Measurements from ENCODE around the gene GCGR.

Gene GCGR

DNA sequence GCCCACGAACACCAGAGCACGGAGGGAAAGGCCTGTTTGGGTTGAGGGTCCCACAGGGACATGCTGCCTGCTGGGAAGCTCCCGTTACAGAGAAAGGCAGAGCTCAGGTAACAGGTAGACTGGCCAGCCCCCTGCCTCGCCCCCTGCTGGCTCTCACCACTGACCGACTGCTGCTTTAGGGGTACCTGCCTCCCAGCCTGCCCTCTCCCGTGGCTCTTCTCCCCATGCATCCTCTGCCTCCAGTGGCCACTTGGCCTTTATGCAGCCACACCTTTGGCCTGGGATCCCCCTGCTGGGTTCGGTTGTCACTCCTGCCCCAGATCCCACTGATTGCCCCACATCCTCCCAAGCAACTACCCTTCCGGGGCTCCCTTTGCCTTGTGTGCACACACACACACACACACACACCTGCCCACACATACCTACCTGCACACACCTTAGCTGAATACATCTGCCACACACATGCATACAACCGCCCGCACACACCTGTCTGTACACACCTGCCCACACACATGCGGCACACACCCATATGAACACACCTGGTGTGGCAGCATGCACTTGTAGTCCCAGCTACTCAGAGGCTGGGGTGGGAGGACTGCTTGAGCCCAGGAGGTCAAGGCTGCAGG, 22.0 kb downstream of the GCGR start:
- TF ChIP-seq, protein P1, sequence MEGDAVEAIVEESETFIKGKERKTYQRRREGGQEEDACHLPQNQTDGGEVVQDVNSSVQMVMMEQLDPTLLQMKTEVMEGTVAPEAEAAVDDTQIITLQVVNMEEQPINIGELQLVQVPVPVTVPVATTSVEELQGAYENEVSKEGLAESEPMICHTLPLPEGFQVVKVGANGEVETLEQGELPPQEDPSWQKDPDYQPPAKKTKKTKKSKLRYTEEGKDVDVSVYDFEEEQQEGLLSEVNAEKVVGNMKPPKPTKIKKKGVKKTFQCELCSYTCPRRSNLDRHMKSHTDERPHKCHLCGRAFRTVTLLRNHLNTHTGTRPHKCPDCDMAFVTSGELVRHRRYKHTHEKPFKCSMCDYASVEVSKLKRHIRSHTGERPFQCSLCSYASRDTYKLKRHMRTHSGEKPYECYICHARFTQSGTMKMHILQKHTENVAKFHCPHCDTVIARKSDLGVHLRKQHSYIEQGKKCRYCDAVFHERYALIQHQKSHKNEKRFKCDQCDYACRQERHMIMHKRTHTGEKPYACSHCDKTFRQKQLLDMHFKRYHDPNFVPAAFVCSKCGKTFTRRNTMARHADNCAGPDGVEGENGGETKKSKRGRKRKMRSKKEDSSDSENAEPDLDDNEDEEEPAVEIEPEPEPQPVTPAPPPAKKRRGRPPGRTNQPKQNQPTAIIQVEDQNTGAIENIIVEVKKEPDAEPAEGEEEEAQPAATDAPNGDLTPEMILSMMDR (IDR thresholded peaks at IDR 0.05; ENCODE audit: low read length, missing control alignments): no peak
- DNase-seq (ENCODE audit: low read depth): no peak
- no peak overlapping the region for H3K4me3 ChIP-seq (replicated peaks; ENCODE audit: low read depth, low read length)

DNA sequence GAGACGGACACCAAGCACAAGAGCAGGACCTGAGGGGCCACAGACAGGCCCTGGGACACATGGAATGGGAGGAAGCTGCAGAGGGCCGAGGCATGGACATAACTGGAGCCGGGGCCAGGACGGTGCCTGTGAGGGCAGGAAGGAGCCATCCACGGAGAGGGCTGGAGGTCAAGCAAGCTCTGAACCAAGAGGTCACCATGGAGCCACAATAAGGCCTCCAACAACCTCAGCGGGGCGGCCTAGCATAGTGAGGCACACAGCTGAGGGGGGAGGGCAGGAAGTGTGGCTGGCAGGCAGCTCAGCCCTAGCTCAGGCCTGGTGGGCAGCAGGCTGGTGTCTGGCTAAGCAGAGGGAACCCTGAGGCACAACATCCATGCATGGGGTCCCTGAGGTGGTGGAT, 24.7 kb downstream of the GCGR start:
- no peak for DNase-seq (ENCODE audit: low read depth)
- TF ChIP-seq, protein P1 (IDR thresholded peaks at IDR 0.05; ENCODE audit: low read length, missing control alignments): no peak
- H3K4me3 ChIP-seq (replicated peaks; ENCODE audit: low read depth, low read length): no peak overlapping the region

DNA sequence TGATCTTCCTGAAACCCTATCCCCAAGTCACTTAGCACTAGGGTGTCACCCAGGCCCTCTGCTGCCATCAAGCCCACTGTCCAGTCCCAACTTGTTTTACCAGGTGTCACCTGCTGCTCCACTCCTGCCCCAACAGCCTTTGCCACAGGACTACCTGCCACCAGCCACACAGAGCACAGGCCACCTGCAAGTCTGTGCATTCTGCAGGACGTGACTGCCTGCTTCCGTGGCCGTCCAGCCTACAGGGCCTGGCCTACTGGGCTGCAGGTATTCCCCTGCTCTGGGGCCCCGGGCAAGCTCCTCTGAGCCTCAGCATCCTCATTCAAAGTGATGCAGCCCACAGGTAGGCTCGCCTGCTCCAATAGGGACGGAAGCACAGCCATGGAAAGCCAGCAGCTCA, 25.9 kb downstream of the GCGR start:
- H3K4me3 ChIP-seq (replicated peaks; ENCODE audit: low read depth, low read length): no peak overlapping the region
- TF ChIP-seq, protein P1 (IDR thresholded peaks at IDR 0.05; ENCODE audit: low read length, missing control alignments): no peak
- no peak for DNase-seq (ENCODE audit: low read depth)

DNA sequence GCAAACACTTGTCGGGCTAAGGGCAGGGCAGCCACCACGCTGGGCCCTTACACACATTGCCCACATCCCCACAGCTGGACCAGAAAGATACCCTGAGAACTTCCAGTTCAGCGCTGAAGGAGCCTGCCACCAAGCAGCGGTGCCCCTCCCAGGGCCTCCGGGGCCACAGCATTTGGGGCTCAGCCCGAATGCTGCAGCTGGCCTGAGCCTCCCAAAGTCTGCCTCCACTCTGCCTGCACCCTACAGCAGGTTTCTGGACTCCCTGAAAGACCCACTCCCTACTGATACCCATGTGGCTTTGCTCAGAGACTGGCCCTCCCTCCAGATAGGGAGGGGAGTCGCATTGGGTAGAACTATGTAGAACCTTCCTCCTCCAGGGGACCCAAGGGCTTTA, 27.6 kb downstream of the GCGR start:
- no peak for DNase-seq (ENCODE audit: low read depth)
- TF ChIP-seq, protein P1 (IDR thresholded peaks at IDR 0.05; ENCODE audit: low read length, missing control alignments): no peak
- H3K4me3 ChIP-seq (replicated peaks; ENCODE audit: low read depth, low read length): peak overlapping the region; percentile 72

DNA sequence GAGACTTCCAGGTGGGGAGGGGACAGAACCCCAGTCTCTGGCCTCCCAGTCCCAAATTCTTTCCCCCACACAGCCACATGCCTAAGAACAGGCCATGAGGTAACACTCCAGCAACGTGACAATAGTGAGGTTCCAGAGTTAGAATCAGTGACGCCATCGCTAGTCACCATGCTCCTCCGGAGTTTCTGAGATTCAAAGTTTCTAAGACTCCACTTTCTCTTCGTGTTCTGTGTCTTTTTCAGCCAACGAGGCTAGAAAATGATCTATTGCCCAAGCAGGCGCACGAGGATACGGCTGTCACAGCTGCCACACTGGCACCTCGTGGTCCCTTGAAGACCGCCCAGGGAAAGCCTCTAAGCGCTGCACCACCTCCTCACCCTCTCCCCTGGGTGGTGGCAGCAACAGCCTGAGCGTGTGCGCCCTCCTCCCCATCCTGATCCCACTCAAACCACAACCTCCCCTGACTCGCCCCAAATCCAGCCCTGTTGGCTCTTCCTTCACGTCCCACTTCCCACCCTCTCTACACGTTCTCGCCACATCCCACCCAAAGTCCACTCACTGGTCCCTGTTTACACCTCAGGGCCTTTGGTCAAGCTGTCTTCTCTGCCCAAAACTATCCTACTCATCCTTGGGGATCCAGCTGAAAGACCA, 28.1 kb downstream of the GCGR start:
- H3K4me3 ChIP-seq (replicated peaks; ENCODE audit: low read depth, low read length): peak overlapping the region; percentile 72
- DNase-seq (ENCODE audit: low read depth): no peak
- TF ChIP-seq, protein P1 (IDR thresholded peaks at IDR 0.05; ENCODE audit: low read length, missing control alignments): no peak

DNA sequence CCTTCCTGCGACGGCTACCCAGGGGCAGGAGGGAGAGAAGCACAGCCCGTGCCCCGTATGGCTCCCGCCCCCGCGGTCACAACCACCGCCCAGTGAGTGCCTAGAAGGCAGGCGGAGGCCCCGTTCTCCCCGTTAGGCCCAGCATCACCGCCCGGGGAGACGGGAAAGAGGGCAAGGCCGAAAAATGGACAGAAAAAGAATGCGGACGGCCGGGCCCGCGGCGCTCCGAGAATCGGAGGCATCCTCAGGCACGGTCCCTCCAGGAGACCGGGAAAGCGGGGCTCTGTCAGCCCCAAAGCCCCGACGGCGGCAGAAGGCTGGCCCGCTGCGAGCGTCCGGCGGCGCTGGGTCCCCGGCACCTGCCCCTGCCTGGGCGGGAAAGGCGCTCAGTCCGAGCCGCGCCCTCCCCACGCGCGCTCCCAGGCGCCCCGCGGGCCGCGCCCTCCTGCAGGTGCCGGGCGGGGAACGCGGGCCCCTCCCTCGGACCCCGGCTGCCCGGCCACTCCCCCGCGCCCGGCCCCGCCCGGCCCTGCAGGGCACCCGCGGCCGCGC, 28.7 kb downstream of the GCGR start:
- DNase-seq (ENCODE audit: low read depth): no peak
- TF ChIP-seq, protein P1 (IDR thresholded peaks at IDR 0.05; ENCODE audit: low read length, missing control alignments): no peak
- H3K4me3 ChIP-seq (replicated peaks; ENCODE audit: low read depth, low read length): peak overlapping the region; percentile 72
